Measurements from ENCODE around the gene GALR2.
"Not testable (repeated sequence)": the region's sequence is repeated elsewhere in the genome, so short reads cannot be mapped to it uniquely, and the experiment has no call there.

DNA sequence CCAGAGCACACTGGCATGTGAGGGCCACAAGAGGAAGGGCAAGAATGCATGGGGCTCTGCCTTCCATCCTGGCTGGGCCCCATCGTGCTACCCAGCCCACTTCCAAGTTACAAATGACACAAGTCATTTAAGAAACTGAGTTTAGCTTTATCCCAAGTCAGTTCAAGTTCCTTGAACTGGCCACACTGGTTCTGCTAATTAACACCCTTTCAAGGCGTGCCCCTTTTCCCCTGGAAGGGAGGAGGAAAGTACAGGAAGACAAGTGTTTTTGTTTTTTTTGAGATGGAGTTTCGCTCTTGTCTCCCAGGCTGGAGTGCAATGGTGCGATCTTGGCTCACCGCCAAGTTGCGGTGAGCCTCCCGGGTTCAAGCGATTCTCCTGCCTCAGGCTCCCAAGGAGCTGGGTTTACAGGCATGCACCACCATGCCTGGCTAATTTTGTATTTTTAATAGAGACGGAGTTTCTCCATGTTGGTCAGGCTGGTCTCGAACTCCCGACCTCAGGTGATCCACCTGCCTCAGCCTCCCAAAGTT lies 30.0 kb upstream of the GALR2 start:
- TF ChIP-seq EZH2 (IDR thresholded peaks at IDR 0.05; ENCODE audit: borderline replicate concordance, low read depth, low read length, poor library complexity, severe bottlenecking): not testable (repeated sequence)
- TF ChIP-seq, protein P1, sequence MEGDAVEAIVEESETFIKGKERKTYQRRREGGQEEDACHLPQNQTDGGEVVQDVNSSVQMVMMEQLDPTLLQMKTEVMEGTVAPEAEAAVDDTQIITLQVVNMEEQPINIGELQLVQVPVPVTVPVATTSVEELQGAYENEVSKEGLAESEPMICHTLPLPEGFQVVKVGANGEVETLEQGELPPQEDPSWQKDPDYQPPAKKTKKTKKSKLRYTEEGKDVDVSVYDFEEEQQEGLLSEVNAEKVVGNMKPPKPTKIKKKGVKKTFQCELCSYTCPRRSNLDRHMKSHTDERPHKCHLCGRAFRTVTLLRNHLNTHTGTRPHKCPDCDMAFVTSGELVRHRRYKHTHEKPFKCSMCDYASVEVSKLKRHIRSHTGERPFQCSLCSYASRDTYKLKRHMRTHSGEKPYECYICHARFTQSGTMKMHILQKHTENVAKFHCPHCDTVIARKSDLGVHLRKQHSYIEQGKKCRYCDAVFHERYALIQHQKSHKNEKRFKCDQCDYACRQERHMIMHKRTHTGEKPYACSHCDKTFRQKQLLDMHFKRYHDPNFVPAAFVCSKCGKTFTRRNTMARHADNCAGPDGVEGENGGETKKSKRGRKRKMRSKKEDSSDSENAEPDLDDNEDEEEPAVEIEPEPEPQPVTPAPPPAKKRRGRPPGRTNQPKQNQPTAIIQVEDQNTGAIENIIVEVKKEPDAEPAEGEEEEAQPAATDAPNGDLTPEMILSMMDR (conservative IDR thresholded peaks at IDR 0.05; ENCODE audit: low read depth, low read length): not testable (repeated sequence)
